ENCODE results near the gene RFXAP. TPM values are rescaled to one million over a fixed set of nuclear protein-coding genes. Genes with fewer than 3 reads are reported as not detected.

The RFXAP gene
- total RNA-seq, 2 experiments from 2014 or later: 10.0 to 34.1 TPM

- BruUV-seq (replicated peaks): no TSS peak
- ChIA-PET CTCF (ENCODE audit: unreplicated experiment) (no interaction called here), POLR2A (interaction anchor here (0.6 to 1.3 kb wide), 4 partner anchors 14 to 499 kb away, joined by 3 to 4 read pairs (median 3); no protein-coding TSS in a partner anchor)
- Histone ChIP-seq H3K9me3 (ENCODE audit: low read length) (no peaks in the 10 kb centered on the region), H4K20me1 (ENCODE audit: insufficient read depth, low read length) (no peaks in the 10 kb centered on the region), H3K9me2 (ENCODE audit: insufficient read depth, low read length) (no peaks in the 10 kb centered on the region), H3K4me1 (ENCODE audit: insufficient read depth, low read length, poor library complexity, severe bottlenecking) (no peaks in the 10 kb centered on the region), H3K79me2 (ENCODE audit: insufficient read depth, low read depth, low read length) (no peaks in the 10 kb centered on the region), H3K36me3 (ENCODE audit: insufficient read depth, low read length) (no peaks in the 10 kb centered on the region), H3K27ac (ENCODE audit: low read depth, low read length, poor library complexity, severe bottlenecking) (no peak overlapping the region), H3K4me3 (ENCODE audit: low read depth, low read length, poor library complexity, severe bottlenecking) (no peak overlapping the region), H2AFZ (ENCODE audit: low read length) (no peak overlapping the region), H3K4me2 (ENCODE audit: low read length) (no peak overlapping the region)
- no peak for DNase-seq (ENCODE audit: low spot score)
- intact Hi-C loops (cut with micrococcal nuclease; ENCODE audit: unreplicated experiment): no loop called here
- no peak for TF ChIP-seq EZH2phosphoT487 (IDR thresholded peaks at IDR 0.05; ENCODE audit: borderline replicate concordance, low read depth, low read length)
- TF ChIP-seq CTCF (conservative IDR thresholded peaks at IDR 0.05; ENCODE audit: low read length): no peak
These were observed 29.3 kb upstream of the RFXAP start for GRCh38 chr13:36789730-36790129.

GRCh38 chr13:36794706-36795105 lies 24.3 kb upstream of the RFXAP start:
- DNase-seq (ENCODE audit: low spot score): no peak
- no peak overlapping the region for H3K4me3 ChIP-seq (ENCODE audit: low read depth, low read length, poor library complexity, severe bottlenecking)
- no peak overlapping the region for H2AFZ ChIP-seq (ENCODE audit: low read length)
- no peak for TF ChIP-seq CTCF (conservative IDR thresholded peaks at IDR 0.05; ENCODE audit: low read length)
- TF ChIP-seq EZH2phosphoT487 (IDR thresholded peaks at IDR 0.05; ENCODE audit: borderline replicate concordance, low read depth, low read length): no peak
- intact Hi-C loops (cut with micrococcal nuclease; ENCODE audit: unreplicated experiment): no loop called here
- no peak overlapping the region for H3K4me2 ChIP-seq (ENCODE audit: low read length)
- POLR2A ChIA-PET: interaction anchor here (0.7 to 0.9 kb wide), 2 partner anchors 10 to 1835 kb away, joined by 3 to 4 read pairs; no protein-coding TSS in a partner anchor
- H3K9me3 ChIP-seq (ENCODE audit: low read length): no peaks in the 10 kb centered on the region
- no peaks in the 10 kb centered on the region for H3K9me2 ChIP-seq (ENCODE audit: insufficient read depth, low read length)
- CTCF ChIA-PET (ENCODE audit: unreplicated experiment): no interaction called here
- H3K27ac ChIP-seq (ENCODE audit: low read depth, low read length, poor library complexity, severe bottlenecking): no peak overlapping the region
- no peaks in the 10 kb centered on the region for H3K79me2 ChIP-seq (ENCODE audit: insufficient read depth, low read depth, low read length)
- no peaks in the 10 kb centered on the region for H4K20me1 ChIP-seq (ENCODE audit: insufficient read depth, low read length)
- no TSS peak for BruUV-seq (replicated peaks)
- H3K36me3 ChIP-seq (ENCODE audit: insufficient read depth, low read length): no peaks in the 10 kb centered on the region
- H3K4me1 ChIP-seq (ENCODE audit: insufficient read depth, low read length, poor library complexity, severe bottlenecking): no peaks in the 10 kb centered on the region

GRCh38 chr13:36795463-36795862 lies 23.6 kb upstream of the RFXAP start:
- intact Hi-C loops (cut with micrococcal nuclease; ENCODE audit: unreplicated experiment): no loop called here
- TF ChIP-seq EZH2phosphoT487 (IDR thresholded peaks at IDR 0.05; ENCODE audit: borderline replicate concordance, low read depth, low read length): no peak
- no peak for TF ChIP-seq CTCF (conservative IDR thresholded peaks at IDR 0.05; ENCODE audit: low read length)
- Histone ChIP-seq H3K9me3 (ENCODE audit: low read length) (no peaks in the 10 kb centered on the region), H3K27ac (ENCODE audit: low read depth, low read length, poor library complexity, severe bottlenecking) (no peak overlapping the region), H3K4me2 (ENCODE audit: low read length) (no peak overlapping the region), H3K4me1 (ENCODE audit: insufficient read depth, low read length, poor library complexity, severe bottlenecking) (no peaks in the 10 kb centered on the region), H3K9me2 (ENCODE audit: insufficient read depth, low read length) (no peaks in the 10 kb centered on the region), H3K4me3 (ENCODE audit: low read depth, low read length, poor library complexity, severe bottlenecking) (no peak overlapping the region), H4K20me1 (ENCODE audit: insufficient read depth, low read length) (no peaks in the 10 kb centered on the region), H2AFZ (ENCODE audit: low read length) (no peak overlapping the region), H3K79me2 (ENCODE audit: insufficient read depth, low read depth, low read length) (no peaks in the 10 kb centered on the region), H3K36me3 (ENCODE audit: insufficient read depth, low read length) (no peaks in the 10 kb centered on the region)
- ChIA-PET POLR2A (no interaction called here), CTCF (ENCODE audit: unreplicated experiment) (no interaction called here)
- no TSS peak for BruUV-seq (replicated peaks)
- no peak for DNase-seq (ENCODE audit: low spot score)
